ENCODE data around the gene KLHL8. TPM values are rescaled to one million over a fixed set of nuclear protein-coding genes. Genes with fewer than 3 reads are reported as not detected.

The KLHL8 gene
- total RNA-seq, 1 donor from 2014 or later: 20.6 TPM

GRCh38 chr4:87121341-87122065 is 98.9 kb downstream of the KLHL8 start:
- no peaks in the 10 kb centered on the region for H3K9me3 ChIP-seq
- H3K4me1 ChIP-seq: peaks cover 38% of the 10 kb centered on the region
- no peaks in the 10 kb centered on the region for H3K27me3 ChIP-seq (ENCODE audit: low read depth)
- ATAC-seq (no peak), DNase-seq (no peak)
- no peak overlapping the region for H3K4me3 ChIP-seq
- intact Hi-C loops (cut with DNase I): no loop called here
- H3K27ac ChIP-seq: no peak overlapping the region
- H3K36me3 ChIP-seq: peaks cover 62% of the 10 kb centered on the region
- no peak for TF ChIP-seq CTCF (IDR thresholded peaks at IDR 0.05)

- TF ChIP-seq CTCF (IDR thresholded peaks at IDR 0.05): no peak
- DNase-seq (no peak), ATAC-seq (peak in 1 of 2 donors; percentile 85)
- intact Hi-C loops (cut with DNase I): no loop called here
- H3K27me3 ChIP-seq (ENCODE audit: low read depth): no peaks in the 10 kb centered on the region
- no peaks in the 10 kb centered on the region for H3K9me3 ChIP-seq
- peaks cover 38% of the 10 kb centered on the region for H3K4me1 ChIP-seq
- no peak overlapping the region for H3K4me3 ChIP-seq
- peaks cover 62% of the 10 kb centered on the region for H3K36me3 ChIP-seq
- no peak overlapping the region for H3K27ac ChIP-seq
These were observed 99.8 kb downstream of the KLHL8 start for GRCh38 chr4:87120411-87121162.

GRCh38 chr4:87120010-87120409 is 100.4 kb downstream of the KLHL8 start:
- H3K27ac ChIP-seq: no peak overlapping the region
- ATAC-seq (no peak), DNase-seq (no peak)
- peaks cover 62% of the 10 kb centered on the region for H3K36me3 ChIP-seq
- no peaks in the 10 kb centered on the region for H3K9me3 ChIP-seq
- TF ChIP-seq CTCF (IDR thresholded peaks at IDR 0.05): no peak
- H3K4me1 ChIP-seq: peaks cover 38% of the 10 kb centered on the region
- intact Hi-C loops (cut with DNase I): no loop called here
- H3K4me3 ChIP-seq: no peak overlapping the region
- no peaks in the 10 kb centered on the region for H3K27me3 ChIP-seq (ENCODE audit: low read depth)

GRCh38 chr4:87118826-87119225 is 101.6 kb downstream of the KLHL8 start:
- no peaks in the 10 kb centered on the region for H3K9me3 ChIP-seq
- no peak overlapping the region for H3K4me3 ChIP-seq
- no peak overlapping the region for H3K27ac ChIP-seq
- no peak for TF ChIP-seq CTCF (IDR thresholded peaks at IDR 0.05)
- peaks cover 38% of the 10 kb centered on the region for H3K4me1 ChIP-seq
- DNase-seq (no peak), ATAC-seq (no peak)
- intact Hi-C loops (cut with DNase I): no loop called here
- H3K27me3 ChIP-seq (ENCODE audit: low read depth): no peaks in the 10 kb centered on the region
- H3K36me3 ChIP-seq: peaks cover 66% of the 10 kb centered on the region

- DNase-seq: no peak
- Histone ChIP-seq H3K27ac (no peak overlapping the region), H3K27me3 (ENCODE audit: low read depth) (no peaks in the 10 kb centered on the region), H3K36me3 (peaks cover 69% of the 10 kb centered on the region), H3K4me3 (no peak overlapping the region), H3K9me3 (no peaks in the 10 kb centered on the region), H3K4me1 (peaks cover 38% of the 10 kb centered on the region)
- intact Hi-C loops (cut with DNase I): no loop called here
- no peak for TF ChIP-seq CTCF (IDR thresholded peaks at IDR 0.05)
- no peak for ATAC-seq
These were observed 102.0 kb downstream of the KLHL8 start for GRCh38 chr4:87118421-87118820.
